Pancreas (tissue), 10 donors: ENCODE measurements around the gene DENND2A. TPM values are rescaled to one million over a fixed set of nuclear protein-coding genes. Genes with fewer than 3 reads are reported as not detected.

Source experiments
- ATAC-seq, 4 donors: fragments of 200-7000 bp; cut with Tn5 transposase; one replicate each; pipeline versions ENCODE4 v1.8.0 to v1.9.1; 2020; ENCODE audit warnings: mild to moderate bottlenecking in 4 of 4, moderate library complexity in 4 of 4
- DNase-seq, 6 donors: peaks; one replicate each; pipeline ENCODE4 v3.0.0-alpha.2; 2020
- FAIRE-seq: peaks from 2 replicates; lab custom pipeline; 2012; peaks lifted over from hg19 to GRCh38; lab: Jason Lieb, UNC
- H3K27ac ChIP-seq, 4 donors: fragments of 200-600 bp; sonication (generic); 1 replicate in 3 of 4; 2 replicates in 1 of 4; pipeline versions ENCODE4 v1.5.0 to v1.8.0; 2020
- H3K27me3 ChIP-seq, 4 donors: fragments of 200-600 bp; one replicate each; pipeline ENCODE4 v1.8.0; 2021
- H3K36me3 ChIP-seq, 3 donors: fragments of 200-600 bp; sonication (generic) in 1 of 3; one replicate each; pipeline versions ENCODE4 v1.5.0 to v1.8.0; 2020 to 2021
- H3K4me1 ChIP-seq, 3 donors: fragments of 200-600 bp; one replicate each; pipeline ENCODE4 v1.8.0; 2021
- H3K4me3 ChIP-seq, 4 donors: fragments of 200-600 bp; sonication (generic) in 2 of 4; one replicate each; pipeline versions ENCODE4 v1.5.0 to v1.8.0; 2020 to 2021
- H3K9me3 ChIP-seq, 4 donors: fragments of 200-600 bp; one replicate each; pipeline ENCODE4 v1.8.0; 2021
- WGBS, 2 donors: extraction: QIAGEN DNeasy Blood & Tissue Kit; methylation state at CpG; one replicate each; pipeline ENCODE4 v1.1.7; 2013; 5-methylcytosine and 5-hydroxymethylcytosine counted together
- intact Hi-C, 3 donors: fragments of 100-400 bp; cut with DNase I; formaldehyde crosslinking; loops; one replicate each; pipeline versions ENCODE4 v1.11.1 to v1.14.2; 2022
- polyA plus RNA-seq, 2 donors: library from polyadenylated mRNA; stranded (reverse); fragments of 200-250 nt; gene quantifications; one replicate each; pipeline ENCODE4 v1.2.3, GENCODE V29; 2013
- total RNA-seq, 6 donors: library from RNA; stranded (reverse); fragmentation: NEBNext Ultra II Directional in 4 of 6; extraction: Animal tissue kit (Norgen Biotek cat#: 25700) in 4 of 6; gene quantifications; one replicate each; pipeline versions ENCODE4 v1.2.1 to v1.2.4, GENCODE V29; 2021 to 2023
- TF ChIP-seq, protein P1 (sequence below), 4 donors: fragments of 200-600 bp; sonication (generic) in 3 of 4; IDR thresholded peaks; one replicate each; pipeline versions ENCODE4 v1.5.0 to v1.8.0; 2021; ENCODE audit warnings: antibody characterized with exemption in 4 of 4
- donor health status: healthy with polysubstance abuse.
- donor health status: DM: no; HTN: no; CAD: no; lungs with moderate emphysema.
- donor health status: DM: no; HTN: no; CAD: no.
- donor health status: control.
- donor health status: control.
- donor health status: Bipolar disorder and iron deficiency.
- donor health status: DM: yes; HTN: yes; CAD: no.
- donor health status: DM: no; HTN: no; CAD: no.
- donor health status: DM: no; HTN: no; CAD: no.
- donor health status: DM: yes; HTN: yes; CAD: no.

The DENND2A gene
- total and polyA plus RNA-seq, 8 donors, result 1.1 to 5.0 (median 1.8) TPM

DNA sequence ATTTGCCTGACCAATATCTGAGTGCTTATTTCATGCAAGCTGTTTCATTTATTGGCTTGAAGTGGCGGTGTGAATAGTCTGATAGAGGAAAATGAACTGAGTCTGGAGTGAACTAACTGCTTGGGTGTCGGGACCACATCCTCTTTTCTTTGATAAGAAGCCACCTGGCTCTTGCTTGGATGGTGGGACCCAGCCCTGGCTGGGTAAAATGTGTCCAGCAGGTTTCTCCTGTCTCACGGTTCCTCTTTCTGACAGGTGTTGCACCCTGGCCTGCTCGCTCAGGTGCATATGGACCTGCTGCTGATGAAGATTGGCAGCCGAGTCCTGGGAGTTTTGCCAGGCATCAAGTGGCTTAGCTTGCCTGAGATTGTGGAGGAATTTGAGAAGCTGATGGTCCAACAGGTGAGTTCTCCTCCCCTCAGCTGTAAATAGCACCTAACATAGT is 33.8 kb upstream of the DENND2A start:
- ATAC-seq (no peak), FAIRE-seq (no peak), DNase-seq (peak in 3 of 6 donors; percentile 22 to 44 (median 41))
- Histone ChIP-seq H3K27ac (no peak overlapping the region), H3K36me3 (no peaks in the 10 kb centered on the region), H3K9me3 (no peaks in the 10 kb centered on the region), H3K27me3 (no peaks in the 10 kb centered on the region), H3K4me3 (peak overlapping the region in 1 of 4 donors; percentile 81), H3K4me1 (peaks cover 0 to 7% (median 0%) of the 10 kb centered on the region in 3 donors)
- intact Hi-C loops, result no loop called here
- TF ChIP-seq, protein P1, sequence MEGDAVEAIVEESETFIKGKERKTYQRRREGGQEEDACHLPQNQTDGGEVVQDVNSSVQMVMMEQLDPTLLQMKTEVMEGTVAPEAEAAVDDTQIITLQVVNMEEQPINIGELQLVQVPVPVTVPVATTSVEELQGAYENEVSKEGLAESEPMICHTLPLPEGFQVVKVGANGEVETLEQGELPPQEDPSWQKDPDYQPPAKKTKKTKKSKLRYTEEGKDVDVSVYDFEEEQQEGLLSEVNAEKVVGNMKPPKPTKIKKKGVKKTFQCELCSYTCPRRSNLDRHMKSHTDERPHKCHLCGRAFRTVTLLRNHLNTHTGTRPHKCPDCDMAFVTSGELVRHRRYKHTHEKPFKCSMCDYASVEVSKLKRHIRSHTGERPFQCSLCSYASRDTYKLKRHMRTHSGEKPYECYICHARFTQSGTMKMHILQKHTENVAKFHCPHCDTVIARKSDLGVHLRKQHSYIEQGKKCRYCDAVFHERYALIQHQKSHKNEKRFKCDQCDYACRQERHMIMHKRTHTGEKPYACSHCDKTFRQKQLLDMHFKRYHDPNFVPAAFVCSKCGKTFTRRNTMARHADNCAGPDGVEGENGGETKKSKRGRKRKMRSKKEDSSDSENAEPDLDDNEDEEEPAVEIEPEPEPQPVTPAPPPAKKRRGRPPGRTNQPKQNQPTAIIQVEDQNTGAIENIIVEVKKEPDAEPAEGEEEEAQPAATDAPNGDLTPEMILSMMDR (IDR thresholded peaks at IDR 0.05), result no peak
- WGBS, 2 donors, result 37 to 44% methylated on average over 5 of the region's 5 CpGs

DNA sequence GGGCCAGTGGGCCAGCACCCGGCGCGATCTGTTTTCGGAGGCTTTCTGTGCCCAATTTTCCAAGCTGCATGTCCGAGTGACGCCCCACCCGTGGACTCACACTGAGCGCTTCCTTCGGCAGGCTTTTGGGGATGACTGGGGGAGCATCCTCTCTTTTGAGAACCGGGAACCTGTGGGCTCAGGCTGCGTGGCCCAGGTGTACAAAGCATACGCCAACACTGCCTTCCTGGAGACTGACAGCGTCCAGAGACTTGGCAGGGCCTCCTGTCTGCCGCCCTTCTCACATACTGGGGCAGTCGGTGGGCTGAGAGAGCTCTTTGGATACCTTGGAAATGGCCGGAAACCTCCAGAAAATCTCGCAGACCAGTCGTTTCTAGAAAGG is 33.2 kb upstream of the DENND2A start:
- 19 to 21% methylated on average over 17 to 18 of the region's 18 CpGs for WGBS, 2 donors
- Histone ChIP-seq H3K36me3 (no peaks in the 10 kb centered on the region), H3K4me3 (peak overlapping the region; percentile 63 to 81 (median 72)), H3K9me3 (no peaks in the 10 kb centered on the region), H3K4me1 (peaks cover 0 to 7% (median 0%) of the 10 kb centered on the region in 3 donors), H3K27me3 (no peaks in the 10 kb centered on the region), H3K27ac (peak overlapping the region; percentile 73 to 84 (median 78))
- TF ChIP-seq, protein P1 (IDR thresholded peaks at IDR 0.05), result no peak
- peak in 3 of 6 donors; percentile 22 to 43 (median 34) for DNase-seq
- FAIRE-seq, result no peak
- intact Hi-C loops, result no loop called here
- ATAC-seq, result peak; percentile 35 to 59 (median 42)

GRCh38 chr7:140673063-140673773 is 32.6 kb upstream of the DENND2A start:
- TF ChIP-seq, protein P1 (IDR thresholded peaks at IDR 0.05), result no peak
- 0 to 1% methylated on average over 50 to 72 of the region's 72 CpGs for WGBS, 2 donors
- H3K4me3 ChIP-seq, result peak overlapping the region; percentile 63 to 81 (median 72)
- no peaks in the 10 kb centered on the region for H3K36me3 ChIP-seq
- H3K27me3 ChIP-seq, result no peaks in the 10 kb centered on the region
- H3K9me3 ChIP-seq, result no peaks in the 10 kb centered on the region
- FAIRE-seq (no peak), DNase-seq (peak; percentile 64 to 87 (median 75)), ATAC-seq (peak; percentile 68 to 87 (median 79))
- peak overlapping the region; percentile 73 to 84 (median 78) for H3K27ac ChIP-seq
- H3K4me1 ChIP-seq, result peaks cover 0 to 7% (median 0%) of the 10 kb centered on the region in 3 donors
- intact Hi-C loops, result no loop called here

DNA sequence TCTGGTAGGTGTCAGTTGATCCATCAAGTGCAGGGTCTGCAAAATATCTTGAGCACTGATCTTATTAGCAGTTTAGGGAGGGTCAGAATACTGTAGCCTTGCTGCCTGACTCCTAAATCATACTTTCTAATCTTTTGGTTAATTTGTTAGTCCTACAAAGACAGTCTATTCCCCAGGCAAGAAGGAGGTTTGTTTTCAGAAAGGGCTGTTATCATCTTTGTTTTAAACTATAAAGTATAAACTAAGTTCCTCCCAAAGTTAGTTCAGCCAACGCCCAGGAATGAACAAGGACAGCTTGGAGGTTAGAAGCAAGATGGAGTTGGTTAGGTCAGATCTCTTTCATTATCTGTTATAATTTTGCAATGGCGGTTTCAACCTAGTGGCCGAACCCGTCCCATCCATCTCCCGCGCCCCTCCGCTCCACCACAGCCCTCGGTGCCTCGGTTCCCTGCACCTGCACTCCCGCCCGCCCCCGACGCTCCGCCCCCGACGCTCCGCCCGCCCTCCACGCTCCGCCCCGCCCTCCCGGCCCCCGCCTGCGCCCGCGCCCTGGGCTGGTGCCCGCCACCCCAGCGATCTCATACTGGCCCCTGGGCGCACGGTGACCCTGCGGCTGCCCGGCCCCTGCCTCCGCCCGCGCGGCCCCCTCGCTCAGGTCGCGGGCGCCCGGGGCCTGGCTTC is 31.9 kb upstream of the DENND2A start, which contains the start of gene ADCK2:
TSS of gene ADCK2 (plus strand) at position 564 of the 681 bp plus-strand sequence. CDS start 386 bp downstream, outside the sequence.
- peak within 1 kb of the TSS; percentile 63 to 81 (median 72) for H3K4me3 ChIP-seq
- H3K36me3 ChIP-seq, result no peaks in the 10 kb centered on the region
- TF ChIP-seq, protein P1 (IDR thresholded peaks at IDR 0.05), result no peak
- no peaks in the 10 kb centered on the region for H3K27me3 ChIP-seq
- no peaks in the 10 kb centered on the region for H3K9me3 ChIP-seq
- H3K4me1 ChIP-seq, result peaks cover 0 to 7% (median 0%) of the 10 kb centered on the region in 3 donors
- ATAC-seq, result peak; percentile 66 to 84 (median 78)
- intact Hi-C loops, result no loop called here
- DNase-seq, result peak; percentile 58 to 87 (median 70)
- no peak for FAIRE-seq
- peak within 1 kb of the TSS; percentile 73 to 84 (median 78) for H3K27ac ChIP-seq
- 1% methylated on average over 26 to 41 of the region's 41 CpGs for WGBS, 2 donors
